GM18526 (cell line): ENCODE results near the gene DPF3.

Source experiments
- POLR2A ChIP-seq: IDR thresholded peaks from 3 replicates; pipeline ENCODE4 v1.6.1; 2011; ENCODE audit not compliant: insufficient read length; ENCODE audit errors: extremely low read depth

Gene DPF3

GRCh38 chr14:72690324-72690723 is 203.6 kb downstream of the DPF3 start:
- no peak for TF ChIP-seq POLR2A

- TF ChIP-seq POLR2A = no peak
These were observed 204.8 kb downstream of the DPF3 start for GRCh38 chr14:72688990-72689671.

DNA sequence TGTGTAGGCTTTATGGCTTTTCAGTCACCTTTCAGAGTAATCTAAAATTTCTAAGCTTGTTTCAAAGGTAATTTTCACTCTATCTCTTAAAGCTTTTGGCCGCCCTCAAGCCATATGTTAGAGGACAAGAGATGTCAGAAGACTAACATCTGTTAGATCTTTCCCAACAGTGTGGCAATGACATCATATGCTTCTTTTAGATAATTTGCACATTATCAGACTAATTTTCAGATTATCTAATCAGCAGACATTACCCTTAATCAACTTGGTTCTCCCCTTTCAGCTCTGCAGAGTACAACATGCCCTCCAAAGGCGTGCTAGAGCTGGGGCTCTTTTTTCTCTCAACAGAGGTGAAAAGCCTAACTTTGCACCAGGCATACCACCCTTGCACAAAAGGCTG is 207.1 kb downstream of the DPF3 start:
- no peak for TF ChIP-seq POLR2A

- no peak for TF ChIP-seq POLR2A
These were observed 207.8 kb downstream of the DPF3 start for GRCh38 chr14:72686101-72686500.

DNA sequence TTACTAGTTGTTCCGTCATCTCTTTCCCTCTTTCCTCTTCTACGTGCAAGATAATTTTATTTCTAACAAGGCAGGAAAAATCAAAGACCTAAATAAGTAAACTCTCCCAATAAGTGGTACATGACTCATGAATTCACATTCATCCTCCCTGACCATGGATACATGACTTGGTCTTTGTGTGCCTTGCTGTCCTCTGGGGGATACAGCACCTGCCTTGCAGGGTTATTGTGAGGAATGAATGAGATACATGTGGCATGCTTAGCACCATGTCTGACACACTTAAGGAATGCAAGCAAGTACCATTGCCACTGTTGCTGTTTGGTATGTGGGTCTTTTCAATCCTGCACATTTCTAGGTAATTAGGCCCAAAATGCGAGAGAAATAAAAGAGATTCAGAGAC is 208.4 kb downstream of the DPF3 start:
- no peak for TF ChIP-seq POLR2A

DNA sequence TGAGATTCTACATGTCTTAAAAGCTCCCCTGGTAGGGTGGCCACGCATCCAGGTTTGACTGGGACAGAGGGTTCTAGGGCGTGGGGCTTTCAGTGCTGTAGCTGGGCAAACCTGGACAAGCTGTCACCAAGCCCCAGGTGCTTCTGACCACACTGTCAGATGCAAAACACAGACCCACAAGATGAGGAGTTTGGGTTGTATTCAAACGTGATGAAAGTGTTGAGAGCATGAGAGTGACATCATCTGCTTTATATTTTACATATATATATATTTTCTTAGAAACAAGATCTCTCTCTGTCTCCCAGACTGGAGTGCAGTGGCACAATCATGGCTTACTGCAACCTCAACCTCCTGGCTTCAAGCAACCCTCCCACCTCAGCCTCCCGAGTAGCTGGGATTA is 210.1 kb downstream of the DPF3 start:
- no peak for TF ChIP-seq POLR2A

- TF ChIP-seq POLR2A = no peak
These were observed 211.7 kb downstream of the DPF3 start for GRCh38 chr14:72682188-72682587.

DNA sequence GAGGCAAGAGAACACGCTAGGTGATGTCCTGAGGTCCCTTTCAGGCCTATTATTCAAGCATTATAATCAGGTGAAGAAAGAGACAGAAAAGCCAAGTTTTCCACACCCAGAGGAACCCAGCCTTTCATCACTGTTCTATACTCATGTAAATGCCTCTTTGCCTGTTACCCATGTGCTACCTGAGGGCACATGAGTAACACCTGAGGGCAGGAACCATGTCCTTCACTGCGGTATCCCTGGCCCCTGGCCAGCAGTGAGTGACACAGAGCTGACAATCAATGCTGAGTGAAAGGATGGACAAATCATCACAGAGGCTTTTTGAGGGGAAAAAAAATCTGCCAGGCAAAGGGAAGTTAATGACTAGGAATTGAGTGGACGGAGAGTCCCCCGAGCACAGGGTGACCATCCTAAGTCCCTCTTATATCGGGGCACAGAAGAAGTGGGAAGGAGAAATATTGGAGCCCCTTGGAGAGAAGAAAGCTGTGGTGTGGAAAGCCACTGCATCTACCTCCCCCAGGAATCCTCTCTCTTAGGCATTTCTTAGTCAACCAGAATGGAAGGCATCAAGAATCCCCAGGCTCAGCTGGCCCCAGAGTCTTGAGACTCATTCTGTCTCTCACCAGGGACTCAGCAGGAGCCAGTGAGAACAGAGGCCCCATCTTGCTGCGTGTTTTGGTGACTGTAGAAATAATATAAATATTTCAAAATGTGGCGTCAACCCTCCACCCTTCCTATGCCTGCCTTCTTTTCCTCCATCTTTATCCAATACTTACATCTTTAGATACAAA is 212.9 kb downstream of the DPF3 start:
- TF ChIP-seq POLR2A = no peak

DNA sequence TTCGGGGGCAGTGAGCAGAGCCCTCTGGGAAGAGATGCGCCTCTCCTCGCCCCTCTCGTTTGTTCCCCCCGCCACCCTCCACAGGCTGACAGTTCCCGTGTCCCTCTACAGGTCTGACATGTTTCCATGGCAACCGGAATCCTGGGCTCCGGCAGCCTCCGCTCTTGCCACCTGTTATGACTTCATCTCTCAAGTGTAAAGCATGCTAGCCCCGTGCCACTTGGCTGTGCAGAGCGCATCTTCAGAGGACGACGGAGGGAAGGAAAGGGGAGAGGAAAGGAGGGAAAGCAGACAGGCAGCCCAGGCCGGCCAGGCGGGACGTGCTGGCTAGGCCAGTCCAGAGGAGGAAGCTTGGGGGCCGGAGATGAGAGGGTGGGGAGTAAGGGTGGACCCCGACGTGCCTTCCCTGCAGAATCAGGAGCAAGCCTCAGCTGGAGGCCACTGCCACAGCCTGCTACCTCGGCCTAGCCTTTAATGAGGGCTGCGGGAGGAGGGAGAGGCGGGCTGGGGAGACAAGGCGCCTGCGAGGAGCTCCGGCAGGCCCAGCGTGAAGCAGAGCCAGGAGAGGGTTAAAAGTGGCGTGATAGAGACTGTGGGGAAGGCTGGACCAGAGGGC is 214.3 kb downstream of the DPF3 start:
- TF ChIP-seq POLR2A = no peak

DNA sequence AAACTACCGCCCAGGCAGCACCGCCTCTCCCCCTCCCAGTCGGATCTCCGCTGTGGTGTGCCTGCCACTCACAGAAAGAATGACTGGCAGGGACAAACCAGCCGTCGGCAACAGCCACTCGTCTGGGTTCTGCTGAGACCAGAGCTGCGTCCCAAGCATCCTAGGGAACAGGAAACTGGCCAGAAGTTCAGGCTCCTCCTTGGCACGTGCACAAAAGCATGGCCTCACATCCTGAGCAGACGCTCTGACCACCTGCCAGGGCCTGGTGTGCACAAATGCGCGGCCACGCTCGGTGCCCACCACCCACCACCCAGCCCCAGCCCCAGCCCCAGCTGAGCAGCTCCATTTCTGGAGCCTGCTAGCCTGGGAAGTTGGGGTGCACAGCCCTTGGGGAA is 214.8 kb downstream of the DPF3 start:
- no peak for TF ChIP-seq POLR2A

DNA sequence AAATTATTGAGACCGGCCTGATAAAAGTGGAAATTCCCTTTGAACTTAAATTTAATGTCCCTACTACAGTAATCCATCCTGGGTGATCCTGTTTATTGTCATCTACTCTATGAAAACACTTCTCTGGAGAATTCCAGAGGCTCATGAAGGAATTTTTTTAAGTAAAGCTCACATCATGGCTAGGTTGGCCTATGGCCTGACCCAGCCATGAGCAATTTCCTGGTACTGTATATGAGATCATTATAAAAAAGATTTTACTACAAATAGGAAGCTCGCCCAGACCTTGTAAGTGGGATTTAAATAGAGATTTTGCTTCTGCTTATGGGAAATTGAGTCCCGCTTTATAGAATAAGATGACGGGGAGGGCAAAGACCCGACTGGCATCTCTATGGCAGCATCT is 215.5 kb downstream of the DPF3 start:
- no peak for TF ChIP-seq POLR2A

DNA sequence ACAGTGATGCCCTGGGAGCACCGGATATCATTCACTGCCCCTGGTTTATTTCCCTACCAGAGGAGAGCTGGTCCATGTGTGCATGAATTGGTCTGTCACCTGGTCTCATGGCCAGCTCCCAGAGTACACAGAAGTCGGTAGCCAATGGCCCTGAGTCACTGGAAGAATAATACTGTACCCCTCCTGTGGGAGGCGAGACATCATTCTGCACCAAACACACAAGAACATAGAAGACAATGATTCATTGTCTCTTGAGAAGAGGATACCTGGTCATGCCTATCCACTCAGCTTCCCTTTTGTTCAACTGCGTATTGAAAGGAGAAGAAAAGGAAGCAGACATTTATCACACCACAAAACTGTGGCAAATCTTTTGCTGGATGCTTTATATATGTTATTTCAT is 216.2 kb downstream of the DPF3 start:
- no peak for TF ChIP-seq POLR2A

DNA sequence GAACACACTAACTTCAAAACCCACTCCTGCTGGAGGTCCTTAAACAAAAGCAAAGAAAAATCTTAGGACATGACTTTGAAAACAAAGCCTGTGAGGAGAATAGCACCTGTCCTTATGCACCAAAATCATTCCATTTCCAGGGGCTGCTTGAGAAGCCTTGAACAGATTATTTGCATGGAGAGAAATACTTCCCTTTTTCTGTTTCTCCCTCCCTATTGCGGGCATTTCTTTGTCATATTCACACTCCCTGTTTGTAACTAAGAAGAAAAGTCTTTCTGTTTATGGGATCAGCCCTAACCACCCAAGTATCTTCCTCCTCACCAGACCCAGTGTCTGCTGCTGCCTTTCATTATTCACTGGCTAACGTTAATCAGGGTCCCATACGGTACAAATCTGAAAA is 218.8 kb downstream of the DPF3 start:
- TF ChIP-seq POLR2A = no peak

- no peak for TF ChIP-seq POLR2A
These were observed 220.7 kb downstream of the DPF3 start for GRCh38 chr14:72673179-72673578.

DNA sequence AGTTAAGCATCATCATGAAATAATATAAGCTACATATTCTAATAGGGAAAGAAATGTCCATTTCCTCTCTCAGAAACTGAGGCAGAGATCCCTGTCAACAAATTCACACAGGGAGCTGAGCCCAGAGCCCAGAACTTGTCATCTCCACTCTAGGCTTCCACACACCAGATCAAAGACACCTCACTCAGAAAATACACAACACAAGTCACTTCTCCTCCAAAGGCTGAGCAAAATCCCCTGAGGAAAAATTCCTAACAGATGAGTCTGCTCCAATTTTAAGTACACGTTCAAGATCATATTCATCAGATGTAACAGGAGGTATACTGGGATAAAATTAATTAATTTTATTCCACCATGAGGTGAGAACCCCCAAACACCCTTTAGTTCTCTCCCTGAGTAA is 227.3 kb downstream of the DPF3 start:
- no peak for TF ChIP-seq POLR2A

DNA sequence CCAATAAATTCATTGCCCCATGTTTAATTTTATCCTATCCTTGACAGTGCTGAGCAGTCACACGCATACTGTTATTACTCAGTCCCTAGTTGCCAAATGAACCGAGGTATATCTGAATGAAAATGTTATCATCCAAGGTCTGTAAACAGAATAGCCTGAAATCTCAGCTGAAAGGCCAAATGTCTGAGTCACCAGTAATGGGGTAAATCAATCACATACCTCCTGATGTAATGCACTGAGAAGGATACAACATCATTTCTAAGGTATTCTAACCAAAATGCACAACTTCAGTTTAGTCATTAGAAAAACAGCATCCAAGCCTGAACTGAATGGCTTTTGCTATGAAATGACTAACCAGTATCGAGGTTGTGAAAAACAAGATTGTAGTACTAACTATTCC is 228.6 kb downstream of the DPF3 start:
- no peak for TF ChIP-seq POLR2A
